Activated naive CD8-positive, alpha-beta T cell (primary cell): ENCODE results near the gene CACFD1.

ENCODE experiments used
- H3K27ac Mint-ChIP-seq: one replicate; pipeline ENCODE4 v1.8.0; 2021; ENCODE audit warnings: mixed read lengths
- H3K27me3 Mint-ChIP-seq: one replicate; pipeline ENCODE4 v1.8.0; 2021; ENCODE audit warnings: mixed read lengths
- H3K36me3 Mint-ChIP-seq: one replicate; pipeline ENCODE4 v1.8.0; 2021; ENCODE audit warnings: mixed read lengths
- H3K4me1 Mint-ChIP-seq: one replicate; pipeline ENCODE4 v1.8.0; 2021; ENCODE audit warnings: low read depth, mixed read lengths
- H3K4me3 Mint-ChIP-seq: one replicate; pipeline ENCODE4 v1.8.0; 2021; ENCODE audit warnings: mild to moderate bottlenecking, mixed read lengths
- H3K9me3 Mint-ChIP-seq: one replicate; pipeline ENCODE4 v1.8.0; 2021; ENCODE audit warnings: low read depth, mixed read lengths

CACFD1 gene

GRCh38 chr9:133467101-133467500 is 7.3 kb downstream of the CACFD1 start:
- Mint-ChIP-seq H3K9me3 (no peaks in the 10 kb centered on the region), H3K36me3 (no peaks in the 10 kb centered on the region), H3K27ac (no peak overlapping the region), H3K27me3 (no peaks in the 10 kb centered on the region), H3K4me1 (no peaks in the 10 kb centered on the region), H3K4me3 (no peak overlapping the region)

- no peak overlapping the region for H3K4me3 Mint-ChIP-seq
- no peaks in the 10 kb centered on the region for H3K36me3 Mint-ChIP-seq
- no peak overlapping the region for H3K27ac Mint-ChIP-seq
- H3K4me1 Mint-ChIP-seq = no peaks in the 10 kb centered on the region
- H3K27me3 Mint-ChIP-seq = no peaks in the 10 kb centered on the region
- no peaks in the 10 kb centered on the region for H3K9me3 Mint-ChIP-seq
Measured at GRCh38 chr9:133468374-133468773, 8.6 kb downstream of the CACFD1 start.

GRCh38 chr9:133468777-133469421 is 9.1 kb downstream of the CACFD1 start:
- no peaks in the 10 kb centered on the region for H3K9me3 Mint-ChIP-seq
- H3K27me3 Mint-ChIP-seq = no peaks in the 10 kb centered on the region
- H3K4me1 Mint-ChIP-seq = no peaks in the 10 kb centered on the region
- H3K36me3 Mint-ChIP-seq = no peaks in the 10 kb centered on the region
- H3K4me3 Mint-ChIP-seq = no peak overlapping the region
- no peak overlapping the region for H3K27ac Mint-ChIP-seq

- Mint-ChIP-seq H3K27ac (no peak overlapping the region), H3K4me1 (peaks cover 2% of the 10 kb centered on the region), H3K9me3 (no peaks in the 10 kb centered on the region), H3K36me3 (no peaks in the 10 kb centered on the region), H3K4me3 (no peak overlapping the region), H3K27me3 (no peaks in the 10 kb centered on the region)
Measured at GRCh38 chr9:133470427-133470924, 10.7 kb downstream of the CACFD1 start.

GRCh38 chr9:133470988-133471387 is 11.2 kb downstream of the CACFD1 start:
- Mint-ChIP-seq H3K9me3 (no peaks in the 10 kb centered on the region), H3K4me3 (no peak overlapping the region), H3K36me3 (no peaks in the 10 kb centered on the region), H3K4me1 (peaks cover 2% of the 10 kb centered on the region), H3K27me3 (no peaks in the 10 kb centered on the region), H3K27ac (no peak overlapping the region)

GRCh38 chr9:133471551-133472276 is 11.9 kb downstream of the CACFD1 start:
- Mint-ChIP-seq H3K9me3 (no peaks in the 10 kb centered on the region), H3K4me1 (peaks cover 2% of the 10 kb centered on the region), H3K27ac (no peak overlapping the region), H3K4me3 (no peak overlapping the region), H3K27me3 (no peaks in the 10 kb centered on the region), H3K36me3 (no peaks in the 10 kb centered on the region)

- H3K36me3 Mint-ChIP-seq = no peaks in the 10 kb centered on the region
- no peak overlapping the region for H3K4me3 Mint-ChIP-seq
- peaks cover 2% of the 10 kb centered on the region for H3K4me1 Mint-ChIP-seq
- no peak overlapping the region for H3K27ac Mint-ChIP-seq
- H3K27me3 Mint-ChIP-seq = no peaks in the 10 kb centered on the region
- H3K9me3 Mint-ChIP-seq = no peaks in the 10 kb centered on the region
Measured at GRCh38 chr9:133472277-133472645, 12.5 kb downstream of the CACFD1 start.

- Mint-ChIP-seq H3K9me3 (no peaks in the 10 kb centered on the region), H3K27me3 (no peaks in the 10 kb centered on the region), H3K27ac (no peak overlapping the region), H3K4me3 (no peak overlapping the region), H3K4me1 (peaks cover 2% of the 10 kb centered on the region), H3K36me3 (no peaks in the 10 kb centered on the region)
Measured at GRCh38 chr9:133472753-133473378, 13.1 kb downstream of the CACFD1 start.

- H3K36me3 Mint-ChIP-seq = no peaks in the 10 kb centered on the region
- H3K9me3 Mint-ChIP-seq = no peaks in the 10 kb centered on the region
- no peak overlapping the region for H3K27ac Mint-ChIP-seq
- H3K4me3 Mint-ChIP-seq = no peak overlapping the region
- H3K4me1 Mint-ChIP-seq = peaks cover 2% of the 10 kb centered on the region
- no peaks in the 10 kb centered on the region for H3K27me3 Mint-ChIP-seq
Measured at GRCh38 chr9:133473743-133474142, 14.0 kb downstream of the CACFD1 start.

- Mint-ChIP-seq H3K9me3 (no peaks in the 10 kb centered on the region), H3K27ac (no peak overlapping the region), H3K4me1 (peaks cover 2% of the 10 kb centered on the region), H3K4me3 (no peak overlapping the region), H3K36me3 (no peaks in the 10 kb centered on the region), H3K27me3 (no peaks in the 10 kb centered on the region)
Measured at GRCh38 chr9:133474215-133474614, 14.4 kb downstream of the CACFD1 start.

GRCh38 chr9:133474853-133475252 is 15.1 kb downstream of the CACFD1 start:
- Mint-ChIP-seq H3K27ac (no peak overlapping the region), H3K27me3 (no peaks in the 10 kb centered on the region), H3K4me1 (peaks cover 7% of the 10 kb centered on the region), H3K4me3 (no peak overlapping the region), H3K36me3 (no peaks in the 10 kb centered on the region), H3K9me3 (no peaks in the 10 kb centered on the region)

- Mint-ChIP-seq H3K27me3 (no peaks in the 10 kb centered on the region), H3K27ac (no peak overlapping the region), H3K4me1 (peaks cover 9% of the 10 kb centered on the region), H3K36me3 (no peaks in the 10 kb centered on the region), H3K4me3 (no peak overlapping the region), H3K9me3 (no peaks in the 10 kb centered on the region)
Measured at GRCh38 chr9:133475292-133476012, 15.7 kb downstream of the CACFD1 start.

- Mint-ChIP-seq H3K27me3 (no peaks in the 10 kb centered on the region), H3K9me3 (no peaks in the 10 kb centered on the region), H3K36me3 (no peaks in the 10 kb centered on the region), H3K4me3 (no peak overlapping the region), H3K27ac (no peak overlapping the region), H3K4me1 (peaks cover 9% of the 10 kb centered on the region)
Measured at GRCh38 chr9:133476036-133476931, 16.5 kb downstream of the CACFD1 start.

GRCh38 chr9:133476941-133477340 is 17.2 kb downstream of the CACFD1 start:
- Mint-ChIP-seq H3K36me3 (no peaks in the 10 kb centered on the region), H3K27ac (no peak overlapping the region), H3K9me3 (no peaks in the 10 kb centered on the region), H3K27me3 (no peaks in the 10 kb centered on the region), H3K4me3 (no peak overlapping the region), H3K4me1 (peaks cover 9% of the 10 kb centered on the region)
